HepG2 (cell line): ENCODE data around the gene IPO8. TPM values are rescaled to one million over a fixed set of nuclear protein-coding genes. Genes with fewer than 3 reads are reported as not detected.
A peak's percentile ranks its signal among the peaks of the same experiment; 100 is the strongest.

Experiments
- ATM ChIP-seq: fragments of 450-650 bp; IDR thresholded peaks from 2 replicates; pipeline ENCODE4 v1.7.1; 2017; ENCODE audit warnings: mild to moderate bottlenecking, borderline replicate concordance
- FOXC1 ChIP-seq: sonication (generic); formaldehyde crosslinking; IDR thresholded peaks from 2 replicates; pipeline ENCODE4 v1.8.0; 2022; ENCODE audit warnings: mild to moderate bottlenecking, missing genetic modification reagents, borderline replicate concordance
- KDM6A ChIP-seq: IDR thresholded peaks from 2 replicates; pipeline ENCODE4 v1.6.1; 2016; ENCODE audit warnings: low read depth
- KIAA2018 ChIP-seq: sonication (generic); formaldehyde crosslinking; IDR thresholded peaks from 2 replicates; pipeline ENCODE4 v1.5.0; 2020; ENCODE audit warnings: mild to moderate bottlenecking, missing genetic modification reagents, borderline replicate concordance
- ZBTB34 ChIP-seq: sonication (generic); formaldehyde crosslinking; IDR thresholded peaks from 2 replicates; pipeline ENCODE4 v1.8.0; 2022; ENCODE audit warnings: mild to moderate bottlenecking, missing genetic modification reagents
- ZKSCAN8 ChIP-seq: IDR thresholded peaks from 2 replicates; pipeline ENCODE4 v1.6.1; 2016; ENCODE audit warnings: borderline replicate concordance, missing genetic modification reagents, missing compliant biosample characterization
- ZNF318 ChIP-seq: sonication (generic); formaldehyde crosslinking; IDR thresholded peaks from 2 replicates; pipeline ENCODE4 v1.4.0; 2020; ENCODE audit warnings: mild to moderate bottlenecking, missing genetic modification reagents
- ZNF432 ChIP-seq: sonication (generic); formaldehyde crosslinking; IDR thresholded peaks from 2 replicates; pipeline ENCODE4 v1.5.0; 2020; ENCODE audit warnings: missing genetic modification reagents, mild to moderate bottlenecking, borderline replicate concordance
- ZNF629 ChIP-seq: sonication (generic); formaldehyde crosslinking; conservative IDR thresholded peaks from 2 replicates; pipeline ENCODE4 v1.5.0; 2020; ENCODE audit warnings: missing genetic modification reagents
- ZNF775 ChIP-seq: sonication (generic); formaldehyde crosslinking; IDR thresholded peaks from 2 replicates; pipeline ENCODE4 v1.4.0; 2020; ENCODE audit warnings: missing genetic modification reagents, mild to moderate bottlenecking, moderate library complexity, borderline replicate concordance
- ZNF841 ChIP-seq: sonication (generic); formaldehyde crosslinking; IDR thresholded peaks from 2 replicates; pipeline ENCODE4 v1.8.1; 2023; ENCODE audit warnings: missing genetic modification reagents, borderline replicate concordance
- ZNF883 ChIP-seq: sonication (generic); formaldehyde crosslinking; IDR thresholded peaks from 2 replicates; pipeline ENCODE4 v1.5.1; 2020; ENCODE audit warnings: mild to moderate bottlenecking, missing genetic modification reagents; ENCODE audit errors: not compliant biosample characterization
- polyA plus RNA-seq, 8 experiments: library from polyadenylated mRNA; depleted of rRNA in 3 of 8; stranded (reverse) in 7 of 8; unstranded in 1 of 8; fragments of >200 nt; fragmentation: Illumina TruSeq in 4 of 8; extraction: Trizol in 4 of 8; gene quantifications; 2 replicates each; pipeline versions ENCODE4 v1.2.1 to v1.2.3, GENCODE V29; 2011 to 2016; ENCODE audit warnings: low read depth in 4 of 8, missing spikeins in 1 of 8, mixed read lengths in 1 of 8; ENCODE audit not compliant: insufficient read depth in 1 of 8
- total RNA-seq, 5 experiments: library from RNA; depleted of rRNA; stranded (reverse); fragments of >200 nt; fragmentation: Illumina TruSeq; extraction: Trizol; gene quantifications; 2 replicates each; pipeline ENCODE4 v1.2.3, GENCODE V29; 2016; ENCODE audit warnings: low read depth in 1 of 5

Gene IPO8
- total and polyA plus RNA-seq, 2 of the 13 experiments (the other 11 are each of a cell fraction or from before 2014, with no cell fraction given) = 6.3 to 21.8 TPM

- TF ChIP-seq KIAA2018 (CRISPR knock-in tag) (no peak), KDM6A (CRISPR knock-in tag) (peak; percentile 22; the same call in 1 of the 2 replicates), ZNF318 (CRISPR knock-in tag) (no peak), ZNF629 (no peak), ZBTB34 (no peak), ZKSCAN8 (CRISPR knock-in tag) (peak; percentile 82), ZNF432 (no peak), FOXC1 (CRISPR knock-in tag) (no peak), ZNF775 (CRISPR knock-in tag) (no peak), ATM (no peak), ZNF883 (no peak), ZNF841 (CRISPR knock-in tag) (0 out of 2 replicates have a peak, but pooled peaks have one; percentile 22)
Measured at GRCh38 chr12:30599608-30600007, 96.1 kb downstream of the IPO8 start (continued).
